Measurements from ENCODE around the gene EIF2B4.

The EIF2B4 gene

DNA sequence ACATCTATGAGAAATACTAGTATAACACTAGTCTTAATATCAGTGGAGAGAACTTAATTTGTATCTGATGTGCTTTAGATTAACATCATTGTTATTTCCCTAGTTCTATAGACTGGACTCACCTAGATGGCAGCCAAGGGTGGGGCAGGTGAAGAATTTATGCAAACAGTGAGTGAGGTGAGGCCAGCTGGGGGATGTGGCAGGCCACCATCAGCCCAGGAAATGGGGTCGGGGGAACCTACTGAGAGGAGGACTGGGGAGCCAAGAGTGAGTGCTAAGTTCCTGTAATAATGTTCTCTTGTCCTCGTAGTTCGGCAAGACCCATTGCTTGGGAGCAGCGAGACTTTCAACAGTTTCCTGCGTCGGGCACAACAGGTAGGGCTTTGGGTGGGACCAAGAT lies 2.8 kb upstream of the EIF2B4 start:
- no peak overlapping the region for H2BK120ac ChIP-seq (ENCODE audit: low read depth, low read length)
- no peak overlapping the region for H3K14ac ChIP-seq (ENCODE audit: low read length in 2 of 2)
- no peak overlapping the region for H3K4ac ChIP-seq (ENCODE audit: low read depth in 1 of 2, low read length in 2 of 2)
- H3K9ac ChIP-seq (ENCODE audit: low read length), result peak overlapping the region; percentile 99
- no peak for DNase-seq
- H4K91ac ChIP-seq (ENCODE audit: low read length), result no peak overlapping the region
- H2BK5ac ChIP-seq (ENCODE audit: low read depth, low read length, poor library complexity, severe bottlenecking), result no peak overlapping the region
- H2AFZ ChIP-seq (ENCODE audit: low read depth, low read length), result no peak overlapping the region
- no peak overlapping the region for H3K27ac ChIP-seq (ENCODE audit: low read length, poor library complexity, severe bottlenecking)
- H3K4me3 ChIP-seq (ENCODE audit: insufficient read depth in 1 of 2, low read depth in 1 of 2, low read length in 2 of 2), result no peak overlapping the region
- H3K79me1 ChIP-seq (replicated peaks; ENCODE audit: low read length, poor library complexity, severe bottlenecking), result peaks cover 32% of the 10 kb centered on the region
- no peak overlapping the region for H2BK15ac ChIP-seq (ENCODE audit: low read depth, poor library complexity, severe bottlenecking)
- H3K27me3 ChIP-seq (ENCODE audit: control insufficient read depth in 1 of 2, insufficient read depth in 1 of 2, low read length in 2 of 2), result no peaks in the 10 kb centered on the region
- H3K18ac ChIP-seq (ENCODE audit: low read depth in 1 of 2, low read length in 2 of 2), result no peak overlapping the region
- H3K4me2 ChIP-seq (ENCODE audit: low read length, poor library complexity, severe bottlenecking), result no peak overlapping the region
- H2AK5ac ChIP-seq (ENCODE audit: low read length, severe bottlenecking), result no peak overlapping the region
- H3K4me1 ChIP-seq (ENCODE audit: control insufficient read depth, insufficient read depth, low read depth, low read length), result peaks cover 15% of the 10 kb centered on the region
- 94% methylated on average over 6 of the region's 6 CpGs for WGBS
- peaks cover 51 to 69% of the 10 kb centered on the region in 2 experiments for H3K36me3 ChIP-seq (ENCODE audit: control insufficient read depth in 1 of 2, insufficient read depth in 2 of 2, low read depth in 1 of 2, low read length in 2 of 2)
- no peaks in the 10 kb centered on the region for H3K9me3 ChIP-seq (ENCODE audit: control insufficient read depth, low read length)
- H3K23ac ChIP-seq (ENCODE audit: low read length in 2 of 2), result no peak overlapping the region
- no peak overlapping the region for H4K8ac ChIP-seq (ENCODE audit: low read length)
- H2BK12ac ChIP-seq (ENCODE audit: low read length in 2 of 2), result no peak overlapping the region

DNA sequence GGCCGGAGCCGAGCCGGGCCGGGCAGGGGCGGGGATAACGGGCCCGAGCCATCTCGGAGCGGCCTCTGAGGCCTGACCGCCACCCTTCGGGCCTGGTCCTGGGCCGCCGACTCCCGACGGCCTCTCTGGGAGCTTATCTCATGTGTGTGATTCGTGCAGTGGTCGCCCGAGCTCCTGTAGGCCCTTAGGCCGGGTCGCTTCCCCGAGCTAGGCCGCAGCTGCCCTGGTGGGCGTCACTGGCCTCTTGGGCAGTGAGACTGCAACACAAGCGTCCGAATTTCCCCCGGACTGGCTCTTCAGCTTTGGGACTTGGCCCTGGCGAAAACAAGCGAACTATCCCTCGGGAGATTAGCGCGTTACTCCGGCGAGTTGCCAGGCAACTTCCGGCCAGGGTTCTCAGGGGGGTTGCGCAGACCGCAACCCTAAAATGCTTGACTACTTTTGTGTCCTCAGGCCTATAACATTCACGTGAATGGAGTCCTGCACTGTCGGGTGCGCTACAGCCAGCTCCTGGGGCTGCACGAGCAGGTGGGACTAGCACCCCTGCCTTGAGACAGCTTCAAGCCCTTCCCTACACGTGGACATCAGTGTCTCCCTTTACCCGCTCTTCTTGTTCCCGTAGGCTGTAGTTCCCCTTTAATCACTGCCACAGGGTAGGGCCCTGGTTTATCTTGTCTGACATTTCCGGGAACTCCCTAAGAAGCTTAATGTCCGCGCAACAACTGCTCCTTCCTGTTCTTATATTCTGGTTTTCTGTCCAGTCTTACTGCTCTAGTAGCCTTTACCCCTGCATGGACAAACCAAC lies 880 bp upstream of the EIF2B4 start:
- Histone ChIP-seq H3K4me3 (ENCODE audit: insufficient read depth in 1 of 2, low read depth in 1 of 2, low read length in 2 of 2) (peak overlapping the region; percentile 91 to 99), H3K4me1 (ENCODE audit: control insufficient read depth, insufficient read depth, low read depth, low read length) (peaks cover 7% of the 10 kb centered on the region), H3K23ac (ENCODE audit: low read length in 2 of 2) (no peak overlapping the region), H2AK5ac (ENCODE audit: low read length, severe bottlenecking) (peak overlapping the region; percentile 68), H3K18ac (ENCODE audit: low read depth in 1 of 2, low read length in 2 of 2) (peak overlapping the region; percentile 87 to 97), H2BK15ac (ENCODE audit: low read depth, poor library complexity, severe bottlenecking) (peak overlapping the region; percentile 52), H4K91ac (ENCODE audit: low read length) (peak overlapping the region; percentile 94), H2BK120ac (ENCODE audit: low read depth, low read length) (peak overlapping the region; percentile 82), H3K27me3 (ENCODE audit: control insufficient read depth in 1 of 2, insufficient read depth in 1 of 2, low read length in 2 of 2) (no peaks in the 10 kb centered on the region), H3K4me2 (ENCODE audit: low read length, poor library complexity, severe bottlenecking) (peak overlapping the region; percentile 76), H3K14ac (ENCODE audit: low read length in 2 of 2) (peak overlapping the region in 1 of 2 experiments; percentile 82), H2BK12ac (ENCODE audit: low read length in 2 of 2) (peak overlapping the region in 1 of 2 experiments; percentile 7), H3K4ac (ENCODE audit: low read depth in 1 of 2, low read length in 2 of 2) (peak overlapping the region; percentile 76 to 93), H3K36me3 (ENCODE audit: control insufficient read depth in 1 of 2, insufficient read depth in 2 of 2, low read depth in 1 of 2, low read length in 2 of 2) (peaks cover 49 to 69% of the 10 kb centered on the region in 2 experiments), H3K9ac (ENCODE audit: low read length) (peak overlapping the region; percentile 99), H3K27ac (ENCODE audit: low read length, poor library complexity, severe bottlenecking) (peak overlapping the region; percentile 84), H4K8ac (ENCODE audit: low read length) (peak overlapping the region; percentile 87), H2BK5ac (ENCODE audit: low read depth, low read length, poor library complexity, severe bottlenecking) (peak overlapping the region; percentile 78), H3K9me3 (ENCODE audit: control insufficient read depth, low read length) (no peaks in the 10 kb centered on the region), H2AFZ (ENCODE audit: low read depth, low read length) (peak overlapping the region; percentile 30), H3K79me1 (replicated peaks; ENCODE audit: low read length, poor library complexity, severe bottlenecking) (peaks cover 40% of the 10 kb centered on the region)
- peak; percentile 76 for DNase-seq
- WGBS, result 2% methylated on average over 46 of the region's 46 CpGs

DNA sequence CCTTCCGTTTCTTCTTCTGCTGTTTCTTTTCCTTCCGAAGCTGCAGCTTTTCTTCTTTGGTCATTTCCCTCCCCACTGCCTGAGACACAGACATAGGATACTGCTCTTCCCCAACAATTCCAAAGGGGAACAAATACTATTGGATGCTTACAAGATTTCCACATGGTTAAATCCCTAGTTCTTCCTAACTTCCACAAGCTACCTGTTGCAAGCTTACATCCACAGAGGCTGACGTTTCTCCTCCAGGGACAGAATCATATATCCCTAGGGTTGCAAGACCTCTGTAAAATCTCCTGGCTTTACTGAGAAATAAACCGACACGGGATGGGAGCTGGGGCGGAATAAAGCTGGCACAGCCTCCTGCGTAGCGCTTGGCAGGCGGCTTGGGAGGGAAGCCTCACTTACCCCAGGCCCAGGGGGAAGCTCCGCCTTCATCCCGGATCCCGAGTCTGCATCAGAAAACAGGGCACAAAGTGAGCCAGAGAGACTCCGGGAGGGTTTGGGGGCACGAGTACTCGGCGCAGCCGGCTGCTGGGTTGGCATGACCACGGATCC lies 590 bp downstream of the EIF2B4 start:
- DNase-seq, result no peak
- Histone ChIP-seq H3K9me3 (ENCODE audit: control insufficient read depth, low read length) (no peaks in the 10 kb centered on the region), H2AFZ (ENCODE audit: low read depth, low read length) (peak overlapping the region; percentile 80), H2BK120ac (ENCODE audit: low read depth, low read length) (peak overlapping the region; percentile 54), H3K27me3 (ENCODE audit: control insufficient read depth in 1 of 2, insufficient read depth in 1 of 2, low read length in 2 of 2) (no peaks in the 10 kb centered on the region), H3K27ac (ENCODE audit: low read length, poor library complexity, severe bottlenecking) (peak overlapping the region; percentile 56), H3K79me1 (replicated peaks; ENCODE audit: low read length, poor library complexity, severe bottlenecking) (peaks cover 34% of the 10 kb centered on the region), H3K4me2 (ENCODE audit: low read length, poor library complexity, severe bottlenecking) (peak overlapping the region; percentile 56), H3K9ac (ENCODE audit: low read length) (peak overlapping the region; percentile 95), H2AK5ac (ENCODE audit: low read length, severe bottlenecking) (no peak overlapping the region), H2BK15ac (ENCODE audit: low read depth, poor library complexity, severe bottlenecking) (no peak overlapping the region), H4K8ac (ENCODE audit: low read length) (peak overlapping the region; percentile 77), H3K36me3 (ENCODE audit: control insufficient read depth in 1 of 2, insufficient read depth in 2 of 2, low read depth in 1 of 2, low read length in 2 of 2) (peaks cover 40 to 68% of the 10 kb centered on the region in 2 experiments), H2BK12ac (ENCODE audit: low read length in 2 of 2) (peak overlapping the region in 1 of 2 experiments; percentile 1), H2BK5ac (ENCODE audit: low read depth, low read length, poor library complexity, severe bottlenecking) (no peak overlapping the region), H3K14ac (ENCODE audit: low read length in 2 of 2) (peak overlapping the region in 1 of 2 experiments; percentile 93), H3K23ac (ENCODE audit: low read length in 2 of 2) (no peak overlapping the region), H4K91ac (ENCODE audit: low read length) (peak overlapping the region; percentile 84), H3K4me3 (ENCODE audit: insufficient read depth in 1 of 2, low read depth in 1 of 2, low read length in 2 of 2) (peak overlapping the region; percentile 93 to 99), H3K18ac (ENCODE audit: low read depth in 1 of 2, low read length in 2 of 2) (peak overlapping the region; percentile 89 to 93), H3K4ac (ENCODE audit: low read depth in 1 of 2, low read length in 2 of 2) (peak overlapping the region in 1 of 2 experiments; percentile 82), H3K4me1 (ENCODE audit: control insufficient read depth, insufficient read depth, low read depth, low read length) (peaks cover 7% of the 10 kb centered on the region)
- WGBS, result 4% methylated on average over 18 of the region's 18 CpGs

DNA sequence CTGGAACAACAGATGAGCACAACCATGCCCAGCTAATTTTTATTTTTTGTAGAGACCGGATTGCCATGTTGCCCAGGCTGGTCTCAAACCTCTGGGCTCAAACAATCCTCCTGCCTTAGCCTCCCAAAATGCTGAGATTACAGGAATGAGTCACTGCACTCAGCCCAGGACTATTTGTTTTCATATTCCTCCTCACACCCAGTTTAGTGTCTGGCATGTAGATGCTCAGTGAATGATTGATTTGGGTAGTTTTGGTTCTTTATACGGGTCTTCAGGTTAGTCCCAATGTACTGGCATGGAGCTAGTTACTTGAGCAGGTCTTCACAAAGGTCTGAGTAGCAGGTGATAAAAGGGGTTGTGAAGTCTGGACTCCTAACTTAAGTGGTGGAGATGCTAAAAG lies 6.2 kb downstream of the EIF2B4 start:
- Histone ChIP-seq H3K27ac (ENCODE audit: low read length, poor library complexity, severe bottlenecking) (no peak overlapping the region), H2AFZ (ENCODE audit: low read depth, low read length) (no peak overlapping the region), H3K18ac (ENCODE audit: low read depth in 1 of 2, low read length in 2 of 2) (no peak overlapping the region), H3K9me3 (ENCODE audit: control insufficient read depth, low read length) (no peaks in the 10 kb centered on the region), H2BK15ac (ENCODE audit: low read depth, poor library complexity, severe bottlenecking) (no peak overlapping the region), H3K14ac (ENCODE audit: low read length in 2 of 2) (no peak overlapping the region), H2BK5ac (ENCODE audit: low read depth, low read length, poor library complexity, severe bottlenecking) (no peak overlapping the region), H2AK5ac (ENCODE audit: low read length, severe bottlenecking) (no peak overlapping the region), H3K4ac (ENCODE audit: low read depth in 1 of 2, low read length in 2 of 2) (no peak overlapping the region), H3K79me1 (replicated peaks; ENCODE audit: low read length, poor library complexity, severe bottlenecking) (peaks cover 26% of the 10 kb centered on the region), H4K8ac (ENCODE audit: low read length) (no peak overlapping the region), H3K9ac (ENCODE audit: low read length) (no peak overlapping the region), H3K4me1 (ENCODE audit: control insufficient read depth, insufficient read depth, low read depth, low read length) (peaks cover 2% of the 10 kb centered on the region), H2BK120ac (ENCODE audit: low read depth, low read length) (no peak overlapping the region), H2BK12ac (ENCODE audit: low read length in 2 of 2) (no peak overlapping the region), H3K36me3 (ENCODE audit: control insufficient read depth in 1 of 2, insufficient read depth in 2 of 2, low read depth in 1 of 2, low read length in 2 of 2) (peaks cover 35 to 60% of the 10 kb centered on the region in 2 experiments), H3K27me3 (ENCODE audit: control insufficient read depth in 1 of 2, insufficient read depth in 1 of 2, low read length in 2 of 2) (no peaks in the 10 kb centered on the region), H3K23ac (ENCODE audit: low read length in 2 of 2) (no peak overlapping the region), H3K4me3 (ENCODE audit: insufficient read depth in 1 of 2, low read depth in 1 of 2, low read length in 2 of 2) (no peak overlapping the region), H3K4me2 (ENCODE audit: low read length, poor library complexity, severe bottlenecking) (no peak overlapping the region), H4K91ac (ENCODE audit: low read length) (no peak overlapping the region)
- WGBS, result 92% methylated on average over 2 of the region's 2 CpGs
- no peak for DNase-seq
